GM19438 (cell line): ENCODE results near the gene CGREF1.

Experiments used
- ATAC-seq: cut with Tn5 transposase; IDR thresholded peaks from one replicate; pipeline ENCODE4 v1.9.1; 2021; ENCODE audit warnings: low read depth; ENCODE audit not compliant: unreplicated experiment

CGREF1 gene

DNA sequence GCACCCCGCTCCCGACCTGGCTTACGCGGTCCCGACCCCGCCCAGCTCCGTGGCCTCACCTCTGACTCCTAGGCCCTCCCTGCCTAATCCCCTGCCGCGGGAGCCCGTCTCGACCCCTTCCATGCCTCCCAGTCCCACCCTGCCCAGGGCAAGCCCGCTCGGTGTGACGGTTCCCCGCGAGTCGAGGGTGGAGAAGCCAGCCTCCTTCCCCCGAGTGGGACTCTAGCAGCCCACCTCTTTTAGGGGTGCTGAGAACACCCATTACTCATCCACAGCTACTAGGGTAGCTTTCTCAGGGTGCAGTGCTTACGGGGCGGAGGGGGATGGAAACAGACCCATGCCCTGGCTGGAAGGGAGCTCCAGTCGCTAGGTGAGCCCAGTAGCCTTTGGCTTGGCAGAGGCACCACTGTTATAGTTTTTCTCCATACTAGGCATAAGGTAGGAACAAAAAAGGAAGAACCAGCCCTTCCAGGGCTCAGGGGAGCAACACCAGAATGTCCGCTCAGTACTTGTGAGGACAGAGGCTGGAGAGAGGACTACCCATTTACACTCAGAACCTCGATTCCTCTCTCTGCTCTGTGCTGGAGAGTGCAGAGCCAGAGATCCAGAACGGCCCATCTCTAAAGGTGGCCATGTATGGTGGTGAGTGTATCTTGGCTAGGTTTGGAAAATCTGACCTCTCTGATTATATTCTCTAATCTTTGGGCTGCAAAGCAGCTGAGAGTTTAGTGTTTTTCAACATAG lies 66.9 kb downstream of the CGREF1 start:
- no peak for ATAC-seq

DNA sequence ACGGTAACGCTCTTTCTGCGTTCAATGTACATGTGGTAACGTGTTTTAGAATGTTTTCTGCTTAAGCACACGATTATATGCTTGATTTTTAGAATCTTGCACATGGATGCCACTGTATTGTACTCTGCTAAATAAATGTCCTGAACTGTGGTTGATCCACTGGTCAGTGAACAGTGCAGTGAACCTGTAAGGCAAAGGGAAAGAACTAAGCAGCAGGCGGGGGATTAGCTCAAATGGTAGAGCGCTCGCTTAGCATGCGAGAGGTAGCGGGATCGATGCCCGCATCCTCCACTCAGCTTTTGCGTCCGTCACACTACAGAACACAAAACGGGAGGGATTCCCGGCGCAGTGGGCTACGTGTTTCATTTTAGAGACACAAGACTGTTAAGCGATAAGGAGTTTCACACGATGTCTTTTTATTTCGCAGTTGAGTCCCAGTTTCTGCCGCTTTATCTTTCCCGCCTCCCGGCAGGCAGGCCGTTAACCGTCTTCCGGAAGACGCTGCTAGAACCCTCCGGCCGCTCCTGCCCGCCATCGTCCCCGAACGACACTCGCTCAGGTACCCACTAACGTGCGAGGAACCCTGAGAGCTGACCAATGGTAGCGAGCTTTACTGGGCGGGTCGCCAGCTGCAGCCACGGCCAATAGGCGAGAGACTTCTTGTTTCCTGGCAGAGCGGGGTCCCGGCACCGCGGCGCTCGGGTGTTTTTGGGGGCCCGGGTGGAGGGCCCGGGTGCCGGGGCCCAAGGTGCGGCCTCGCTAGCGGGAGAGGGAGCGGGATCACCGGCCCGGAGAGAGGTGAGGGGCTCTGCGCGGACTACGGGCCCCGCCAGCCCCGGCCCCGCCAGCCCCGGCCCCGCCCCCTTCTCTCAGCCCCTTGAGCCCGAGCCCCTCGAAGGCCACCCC lies 67.7 kb downstream of the CGREF1 start, which contains the start of gene AGBL5:
Gene AGBL5 (plus strand): TSS at position 673 of the 906 bp plus-strand sequence. CDS start 1,291 bp downstream, outside the sequence.
- ATAC-seq: peak; percentile 58
